HG03378 (cell line): ENCODE data around the gene UBASH3B.

Experiments
- ATAC-seq: cut with Tn5 transposase; IDR thresholded peaks from one replicate; pipeline ENCODE4 v1.9.1; 2021; ENCODE audit warnings: mild to moderate bottlenecking, moderate library complexity; ENCODE audit not compliant: unreplicated experiment

UBASH3B gene

DNA sequence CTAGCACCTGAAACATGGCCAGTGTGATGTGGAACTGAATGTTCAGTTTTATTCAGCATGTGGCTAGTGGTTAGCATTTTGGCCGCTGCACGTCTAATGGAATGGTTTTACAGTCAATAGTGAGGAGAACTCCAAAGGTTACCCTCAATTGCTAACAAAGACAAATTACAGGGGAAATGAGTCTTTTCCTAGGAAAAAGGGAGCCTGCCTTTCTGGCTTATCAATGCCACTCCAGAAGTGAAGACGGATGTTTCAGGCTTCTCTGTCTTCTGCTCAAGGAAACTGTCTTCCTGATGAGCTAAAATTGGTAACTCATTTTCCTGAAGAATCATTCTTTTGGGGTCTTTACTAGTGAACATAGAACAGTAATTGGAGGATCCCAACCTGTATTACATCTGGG, 98.5 kb downstream of the UBASH3B start:
- no peak for ATAC-seq

DNA sequence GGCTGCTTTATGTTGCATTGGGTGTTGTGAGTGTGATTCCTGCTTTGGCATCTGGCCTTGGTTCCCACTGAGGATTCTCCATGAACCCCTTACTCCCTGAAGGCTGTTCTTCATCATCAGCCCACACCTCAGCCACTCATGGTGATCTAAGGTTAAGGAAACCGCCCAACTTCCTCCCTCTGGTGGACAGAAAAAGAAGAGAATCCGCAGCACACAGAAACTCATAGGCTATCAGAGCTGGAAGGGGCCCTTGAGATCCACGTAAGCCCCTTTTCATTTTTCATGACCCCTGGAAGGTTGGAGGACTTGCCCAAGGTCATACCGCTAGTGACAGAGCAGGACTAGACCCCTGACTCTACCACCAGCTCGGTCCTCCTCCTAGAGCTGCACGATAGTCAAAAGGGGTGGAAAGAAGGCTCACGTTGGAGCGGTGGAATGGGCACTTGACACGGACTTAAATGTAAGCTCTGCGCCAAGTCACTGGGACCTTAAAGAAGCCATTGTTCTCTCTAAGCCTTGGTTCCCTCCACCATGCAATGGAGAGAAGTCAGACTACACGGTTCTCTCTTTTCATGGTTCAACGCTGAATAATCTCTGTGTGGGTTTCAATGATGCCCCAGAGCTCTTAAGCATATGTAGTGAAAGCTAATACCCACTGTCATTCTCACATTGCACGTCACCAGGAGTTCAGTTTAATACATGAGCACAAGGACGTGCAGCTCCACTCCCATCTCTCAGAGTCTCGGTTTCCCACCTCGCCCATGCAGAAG, 99.2 kb downstream of the UBASH3B start:
- peak; percentile 54 for ATAC-seq

DNA sequence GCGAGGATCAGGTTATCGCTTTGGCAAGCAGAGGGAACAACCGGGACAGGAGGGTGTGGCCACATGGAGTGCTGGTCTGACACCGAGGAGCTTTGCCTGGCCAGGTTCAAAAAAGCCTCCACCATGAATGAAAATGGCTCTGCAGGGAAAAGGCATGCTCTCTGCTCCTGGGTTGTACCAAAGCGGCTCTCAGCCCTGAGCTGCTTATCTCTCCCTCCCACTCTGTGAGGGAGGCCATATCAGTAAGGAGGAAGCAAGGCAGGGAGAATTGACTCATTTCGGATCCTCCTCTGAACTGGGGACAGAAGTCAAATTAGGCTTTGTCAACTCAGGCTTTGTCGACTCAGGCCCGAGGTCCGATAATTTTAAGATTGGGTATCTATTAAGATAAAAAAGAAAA, 99.9 kb downstream of the UBASH3B start:
- ATAC-seq = no peak

DNA sequence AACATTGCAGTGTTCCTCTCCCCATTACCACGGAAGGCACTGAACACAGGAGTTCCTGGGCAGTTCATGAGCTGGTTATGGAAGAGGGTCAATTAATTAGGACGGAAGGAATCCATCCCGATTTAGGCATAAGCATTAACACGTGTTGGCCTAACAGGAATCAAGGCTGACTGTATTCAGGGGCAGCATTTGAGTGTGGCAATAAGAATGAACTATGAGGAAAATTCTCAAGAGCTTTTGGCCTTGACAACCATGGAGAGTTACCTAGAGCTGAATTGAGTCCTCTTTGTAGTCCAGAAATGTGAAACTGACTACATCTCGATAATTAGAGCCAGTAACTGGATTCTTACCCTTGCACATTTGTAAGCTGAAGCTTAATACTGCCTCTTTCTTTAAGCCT, 100.4 kb downstream of the UBASH3B start:
- no peak for ATAC-seq

DNA sequence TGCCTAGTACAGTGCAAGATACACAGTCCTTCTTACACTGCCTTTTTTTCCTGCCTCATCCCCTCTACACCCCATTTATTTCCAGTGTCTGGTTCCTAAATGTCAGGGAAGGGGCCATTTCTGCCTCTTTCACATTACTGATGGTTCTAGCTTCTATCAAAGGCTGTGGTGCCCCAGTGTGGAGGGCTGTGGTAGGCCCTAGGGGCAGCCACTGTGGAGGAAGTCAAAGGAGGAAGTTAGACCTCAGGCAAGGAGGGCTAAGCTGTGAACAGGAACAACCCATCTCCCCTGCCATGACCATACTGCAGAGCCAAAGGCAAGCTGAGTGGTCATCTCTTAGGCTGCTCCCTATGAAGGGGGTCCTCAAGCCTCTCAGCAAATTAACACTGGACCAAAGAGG, 100.9 kb downstream of the UBASH3B start:
- ATAC-seq = peak; percentile 71

DNA sequence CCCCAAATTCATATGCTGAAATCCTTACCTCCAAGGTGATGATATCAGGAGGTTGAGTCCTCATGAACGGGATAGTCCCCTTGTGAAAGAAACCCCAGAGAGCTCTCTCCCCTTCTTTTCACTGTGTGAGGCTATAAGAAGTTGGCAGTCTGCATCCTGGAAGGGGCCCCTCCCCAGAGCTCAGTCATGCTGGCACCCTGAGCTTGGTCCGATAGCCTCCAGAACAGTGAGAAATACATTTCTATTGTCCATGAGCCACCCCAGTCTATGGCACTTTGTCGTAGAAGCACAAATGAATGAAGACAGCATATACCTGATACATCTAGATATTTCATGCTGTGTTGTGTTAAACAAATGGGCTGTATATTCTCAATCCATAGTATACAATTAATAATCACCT, 101.7 kb downstream of the UBASH3B start:
- no peak for ATAC-seq

DNA sequence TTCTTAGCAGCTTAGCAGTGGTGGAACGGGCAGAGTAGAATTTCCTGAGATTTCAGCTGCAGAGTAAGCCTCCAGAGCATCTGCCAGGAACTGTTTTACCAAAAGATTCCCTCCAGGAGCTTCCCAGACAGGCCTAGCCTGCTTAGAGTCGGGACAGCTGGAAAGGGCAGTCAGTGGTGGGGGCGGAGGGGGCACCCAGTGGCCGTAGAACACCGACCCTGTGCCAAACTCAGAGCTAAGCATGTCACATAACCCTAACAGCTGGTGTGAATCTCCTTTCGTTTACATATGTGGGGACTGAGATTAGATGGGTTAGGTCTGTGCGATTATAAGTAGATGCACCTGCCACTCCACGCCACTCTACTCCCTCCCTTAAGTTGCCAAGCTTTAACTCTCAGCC, 102.8 kb downstream of the UBASH3B start:
- no peak for ATAC-seq

DNA sequence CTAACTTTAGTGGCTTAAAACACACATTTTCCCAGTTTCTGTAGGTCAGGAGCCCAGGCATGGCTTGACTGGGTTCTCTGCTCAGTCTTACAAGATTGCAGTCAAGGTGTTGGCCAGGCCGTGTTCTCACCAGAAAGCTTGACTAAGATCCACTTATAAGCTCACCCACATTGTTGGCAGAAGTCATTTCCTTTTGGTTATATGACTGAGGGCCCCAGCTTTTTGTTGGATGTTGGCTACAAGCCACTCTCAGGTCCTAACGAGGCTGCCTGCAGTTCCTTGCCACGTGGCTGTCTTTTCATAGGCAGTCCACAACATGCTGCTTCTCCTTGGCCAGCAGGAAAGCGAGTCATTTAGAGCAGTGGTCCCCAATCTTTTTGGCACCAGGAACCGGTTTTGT, 103.5 kb downstream of the UBASH3B start:
- no peak for ATAC-seq

DNA sequence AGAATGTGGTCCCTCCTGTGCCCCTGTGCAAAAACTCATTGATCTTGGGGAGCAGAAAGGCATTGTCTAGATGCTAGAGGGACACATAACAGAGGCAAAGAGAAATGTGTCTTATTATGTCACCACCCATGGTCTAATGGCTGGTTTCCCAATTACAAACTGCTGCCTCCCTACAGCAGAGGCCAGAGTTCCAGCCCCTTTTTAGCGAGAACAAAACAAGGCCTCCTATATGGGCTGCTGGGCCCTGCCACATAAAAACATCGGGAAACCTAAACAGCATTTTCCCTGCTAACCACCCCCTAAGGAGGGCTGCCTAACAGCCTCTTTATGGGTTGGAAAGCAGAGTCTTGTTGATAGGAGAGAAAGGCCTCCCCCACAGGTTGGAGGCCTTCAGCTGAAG, 107.6 kb downstream of the UBASH3B start:
- no peak for ATAC-seq

DNA sequence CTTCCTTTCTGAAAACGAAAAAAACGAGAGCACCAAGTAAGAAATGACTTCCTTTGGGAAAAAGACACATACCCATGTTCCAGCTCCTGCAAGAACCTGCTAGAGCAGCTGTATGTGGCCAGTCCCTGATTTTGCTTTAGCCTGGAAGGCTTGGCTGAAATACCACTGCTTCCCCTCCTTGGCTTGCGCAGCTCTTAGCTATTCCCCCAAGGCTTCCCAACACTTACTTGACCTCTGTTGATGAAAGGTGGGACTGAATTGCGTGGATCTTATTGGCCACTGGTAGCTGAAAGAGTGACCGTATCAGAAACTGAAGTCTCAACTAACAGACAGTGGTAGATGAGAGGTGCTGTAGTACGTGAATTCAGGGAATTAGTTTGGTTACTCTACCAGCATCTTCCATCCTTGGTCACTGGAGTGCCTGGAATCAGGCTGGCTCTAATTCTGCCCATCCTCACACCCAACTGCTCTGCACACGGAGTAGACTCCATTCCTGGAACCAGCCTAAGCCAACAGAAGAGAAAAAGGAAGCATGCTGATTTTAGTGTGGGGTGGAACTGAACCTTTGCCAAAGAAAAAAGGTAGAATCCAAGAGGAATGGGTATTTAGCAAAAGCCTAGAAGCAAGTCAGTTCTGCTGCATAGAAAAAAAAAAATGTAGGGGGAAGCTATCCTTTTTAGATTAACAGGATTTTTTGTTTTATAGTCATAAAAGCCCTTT, 109.0 kb downstream of the UBASH3B start:
- no peak for ATAC-seq

DNA sequence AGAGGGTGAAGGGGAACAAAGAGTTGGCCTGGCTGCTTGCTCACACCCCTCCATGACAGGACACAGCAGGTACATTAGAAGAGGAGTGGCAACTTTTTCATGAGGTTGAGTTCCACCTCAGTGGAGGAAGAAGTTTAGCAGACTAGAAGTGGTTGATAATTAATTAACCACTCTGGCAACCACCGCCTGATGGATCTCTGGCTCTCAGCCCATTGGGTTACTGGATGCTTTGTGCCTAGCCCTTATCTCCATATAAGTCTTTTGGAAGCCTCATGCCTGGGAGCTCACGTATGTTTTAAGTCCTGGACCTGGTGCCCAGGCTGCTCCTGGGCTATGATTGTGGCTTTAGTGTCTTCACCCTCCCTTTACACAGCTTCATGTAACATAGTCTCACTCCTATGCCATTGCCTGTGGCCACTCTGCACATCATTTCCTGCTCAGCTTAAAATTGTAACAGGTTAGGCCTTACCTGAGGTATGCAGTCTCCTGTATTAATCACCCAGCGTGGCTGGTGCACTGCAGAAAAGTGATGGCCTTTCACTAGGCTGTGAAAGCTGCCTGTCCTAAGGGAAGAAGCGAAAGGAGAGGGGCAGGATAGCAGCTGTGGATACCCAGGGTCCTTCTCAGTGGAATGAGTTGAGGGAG, 110.1 kb downstream of the UBASH3B start:
- ATAC-seq = no peak

DNA sequence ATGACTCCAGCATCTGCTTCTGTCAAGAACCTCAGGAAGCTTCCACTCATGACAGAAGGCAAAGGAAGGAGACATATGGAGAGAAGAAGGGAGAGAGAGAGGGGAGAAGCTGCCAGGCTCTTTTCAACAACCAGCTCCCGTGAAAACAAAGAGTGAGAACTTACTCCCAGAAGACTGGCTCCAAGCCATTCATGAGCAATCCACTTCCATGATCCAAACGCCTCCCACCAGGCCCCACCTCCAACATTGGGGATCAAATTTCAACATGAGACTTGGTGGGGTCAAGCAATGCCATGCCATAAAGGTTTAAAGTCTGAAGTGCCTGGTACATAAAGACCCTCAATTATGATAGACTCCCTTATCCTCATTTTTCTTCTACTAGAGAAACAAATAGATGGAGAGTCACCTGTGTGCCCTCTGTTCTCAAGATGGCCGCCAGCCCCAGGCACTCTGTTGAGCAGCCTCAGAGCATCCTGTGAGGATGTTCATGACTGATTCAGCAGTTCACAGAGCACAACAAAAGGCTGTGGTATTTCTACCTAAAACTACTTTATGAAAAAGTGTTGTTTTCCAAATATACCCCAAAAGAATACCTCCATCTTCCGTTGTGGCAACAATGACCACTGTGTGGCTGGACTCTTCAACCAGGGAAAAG, 113.7 kb downstream of the UBASH3B start:
- no peak for ATAC-seq

DNA sequence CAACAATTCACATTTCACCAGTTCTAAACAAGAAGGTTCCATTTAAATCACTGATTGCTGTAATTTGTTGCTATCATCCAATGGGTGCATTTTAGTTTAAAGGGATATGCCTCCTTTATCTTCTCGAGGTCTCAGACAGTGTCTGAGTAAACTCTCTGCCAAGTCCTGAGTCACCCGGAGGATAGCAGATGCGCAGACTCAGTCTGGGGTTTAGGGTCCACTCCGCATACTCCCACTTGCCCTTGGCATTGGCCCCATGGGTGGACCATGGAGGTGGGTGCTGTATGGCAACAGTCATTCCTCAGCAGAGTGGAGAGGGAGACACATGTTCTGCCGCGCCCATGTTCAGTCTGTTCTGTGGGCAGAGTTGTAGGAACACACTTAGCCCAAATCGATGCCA, 117.4 kb downstream of the UBASH3B start:
- no peak for ATAC-seq

DNA sequence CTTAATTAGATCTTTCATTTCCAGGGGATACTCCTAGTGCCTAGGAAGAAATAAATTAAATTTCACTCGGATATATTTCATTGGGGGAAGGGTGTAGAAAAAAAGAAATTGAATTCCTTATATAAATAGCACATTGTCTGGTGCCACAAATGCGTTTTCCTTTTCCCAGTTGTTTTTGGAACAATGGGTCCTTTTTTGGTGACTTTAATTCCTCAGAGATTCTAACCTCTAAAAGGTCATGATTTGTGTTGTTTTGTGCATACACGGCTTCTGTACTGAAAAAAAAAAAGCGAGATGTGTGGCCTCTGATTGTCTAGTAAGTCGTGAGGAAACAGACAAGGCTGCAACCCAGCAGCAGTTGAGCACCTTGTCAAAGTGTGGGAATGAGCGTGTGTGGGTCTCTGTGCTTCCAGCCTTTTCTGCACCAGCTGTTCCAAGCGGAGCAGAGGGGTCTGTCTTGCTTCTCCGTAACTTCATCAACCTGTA, 118.3 kb downstream of the UBASH3B start:
- ATAC-seq = no peak

DNA sequence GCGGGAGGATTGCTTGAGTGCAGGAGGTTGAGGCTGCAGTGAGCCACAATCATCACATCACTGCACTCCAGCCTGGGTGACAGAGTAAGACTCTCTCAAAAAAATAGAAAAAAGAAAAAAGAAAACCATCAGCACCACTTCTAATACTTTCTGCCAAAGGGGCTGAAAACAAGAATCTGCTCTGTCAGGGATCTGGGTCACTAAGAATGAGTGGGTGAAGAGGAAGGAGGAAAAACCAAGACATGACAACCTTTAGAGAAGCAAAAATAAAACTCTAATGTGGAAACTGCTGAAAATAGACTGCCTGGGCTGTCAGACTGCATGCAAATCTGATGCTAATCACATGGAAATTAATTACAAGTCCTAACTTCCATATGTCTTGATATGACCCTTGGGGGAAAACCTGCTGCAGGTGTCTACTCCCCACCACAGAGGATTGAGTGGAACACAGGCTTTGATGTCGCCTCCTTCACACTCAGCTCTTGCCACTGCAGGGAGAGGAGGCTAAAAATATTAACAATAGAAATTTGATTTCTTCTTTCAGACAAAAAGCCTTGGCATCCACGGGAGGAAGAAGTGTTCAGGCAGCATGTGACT, 120.3 kb downstream of the UBASH3B start:
- ATAC-seq = no peak

DNA sequence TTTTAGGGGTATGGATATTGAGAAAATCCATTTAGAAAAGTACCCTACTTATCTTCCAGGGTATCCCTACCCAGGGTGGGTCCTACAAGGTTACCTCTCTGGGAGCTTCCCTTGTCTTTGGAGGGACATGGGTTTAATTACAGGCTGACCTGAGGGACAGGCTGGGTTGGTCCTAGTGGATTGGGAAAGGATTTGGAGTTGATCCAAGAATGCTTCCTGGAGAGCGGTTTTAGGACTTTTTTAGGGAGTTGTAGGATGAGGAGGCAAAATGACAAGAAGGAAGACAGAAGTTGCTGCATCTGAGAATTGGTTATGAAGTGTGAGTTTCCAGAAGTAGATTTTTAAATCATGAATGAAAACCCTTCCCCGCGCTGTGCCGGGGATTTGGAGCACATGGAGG, 121.0 kb downstream of the UBASH3B start:
- no peak for ATAC-seq

DNA sequence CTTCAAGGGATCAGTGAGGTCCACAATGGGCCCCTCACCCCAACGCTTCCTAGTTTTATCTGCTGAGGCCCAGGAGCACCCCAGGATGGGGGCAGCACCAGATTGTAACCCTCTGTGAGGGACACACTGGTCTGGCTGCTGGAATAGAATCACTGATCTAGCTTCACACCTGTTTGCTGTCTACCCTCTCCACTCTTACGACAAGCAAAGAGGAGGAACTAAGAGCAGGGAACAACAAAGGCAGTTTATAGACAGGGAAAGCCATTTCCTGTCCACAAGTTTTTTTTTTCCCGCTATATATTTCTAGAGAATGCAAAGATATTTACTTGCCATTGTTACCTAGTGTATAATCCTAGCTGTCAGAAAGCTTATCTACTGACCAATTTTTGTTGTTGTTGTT, 121.8 kb downstream of the UBASH3B start:
- ATAC-seq = no peak

DNA sequence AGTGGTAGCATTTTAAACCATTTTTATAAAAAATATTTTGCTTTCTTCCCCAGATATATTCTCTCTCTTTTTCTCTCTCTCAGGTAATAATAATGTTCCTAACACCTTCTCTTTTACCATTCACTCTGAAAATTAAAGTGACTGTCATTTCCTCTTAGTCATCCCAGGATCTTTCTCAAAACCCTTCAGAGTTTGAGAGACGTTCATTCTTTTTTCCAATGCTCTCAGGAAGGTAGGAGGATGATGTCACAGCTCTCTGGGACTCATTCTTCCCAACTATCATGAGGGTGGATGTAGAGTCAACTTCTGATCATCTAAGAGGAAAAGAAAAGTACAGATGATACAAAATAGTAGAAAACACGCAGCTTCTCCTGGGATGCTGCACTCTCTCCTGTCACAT, 122.6 kb downstream of the UBASH3B start:
- no peak for ATAC-seq

DNA sequence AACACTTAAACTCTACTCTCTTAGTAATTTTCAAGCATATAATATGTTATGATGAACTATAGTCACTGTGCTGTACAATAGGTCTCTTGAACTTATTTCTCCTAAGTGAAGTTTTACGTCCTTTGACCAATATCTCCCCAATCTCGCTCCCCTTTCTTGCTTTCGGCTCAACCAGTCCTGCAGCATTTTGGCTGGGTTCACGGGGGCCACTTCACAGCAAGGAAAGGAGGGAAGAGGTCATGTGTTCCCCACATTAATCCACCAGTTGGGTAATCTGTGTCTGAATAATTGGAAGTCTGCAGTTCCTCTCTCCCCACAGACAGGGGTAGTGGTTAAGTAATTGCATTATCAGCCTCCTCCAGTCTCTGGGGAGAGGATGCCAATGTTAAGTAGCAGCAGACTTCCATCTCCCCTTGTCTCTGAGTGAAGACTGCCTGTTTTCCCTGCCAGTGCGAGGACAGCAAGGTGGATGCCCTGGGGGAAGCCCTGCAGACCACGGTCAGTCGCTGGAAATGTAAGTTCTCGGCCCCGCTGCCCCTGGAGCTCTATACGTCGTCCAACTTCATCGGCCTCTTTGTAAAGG, 123.6 kb downstream of the UBASH3B start:
- ATAC-seq = no peak

DNA sequence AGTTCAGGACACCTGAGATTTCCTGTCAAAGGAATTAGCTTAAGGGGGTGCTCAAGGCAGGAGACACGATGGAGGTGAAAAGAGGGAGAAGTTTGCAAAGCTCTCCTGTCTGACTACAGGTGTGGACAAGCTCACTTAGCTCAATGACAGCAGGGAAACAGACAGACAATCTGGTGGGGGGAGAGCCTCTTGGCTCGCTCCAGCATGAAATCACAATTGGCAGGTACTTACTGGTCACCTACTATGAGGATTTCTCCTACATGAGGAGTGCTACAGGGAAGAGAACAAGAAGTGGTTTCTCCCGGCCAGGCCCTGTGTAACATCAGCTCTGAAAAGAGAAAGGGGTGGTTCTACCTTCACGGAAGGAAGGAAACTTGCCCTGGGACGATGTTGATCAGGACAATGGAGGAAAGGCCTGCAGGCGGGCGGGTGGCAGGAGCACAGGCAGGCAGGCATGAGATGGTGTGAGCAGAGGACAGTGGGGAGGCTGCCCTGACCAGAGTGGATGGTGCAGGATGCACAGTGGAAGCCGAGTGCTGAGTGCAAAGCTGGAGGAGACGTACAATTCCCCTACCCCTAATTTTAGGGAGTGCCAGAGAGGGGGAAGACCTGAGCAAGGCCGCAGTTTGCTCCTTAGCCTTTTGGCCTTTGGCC, 124.9 kb downstream of the UBASH3B start:
- ATAC-seq = no peak
